Gastrocnemius medialis (tissue), 4 donors: Measurements from ENCODE around the gene PTH2R. TPM values are rescaled to one million over a fixed set of nuclear protein-coding genes. Genes with fewer than 3 reads are reported as not detected.
"Not testable (repeated sequence)": the region's sequence is repeated elsewhere in the genome, so short reads cannot be mapped to it uniquely, and the experiment has no call there.

Source experiments
- ATAC-seq, 2 donors: fragments of 150-250 bp; one replicate each; pipeline ENCODE4 v1.9.1; 2016
- DNase-seq, 2 donors: peaks; one replicate each; pipeline ENCODE4 v3.0.0-alpha.2; 2019
- H3K27ac ChIP-seq, 4 donors: fragments of 200-600 bp; sonication (generic); 1 replicate in 1 of 4; 2 replicates in 3 of 4; pipeline ENCODE4 v1.5.1; 2016 to 2018; ENCODE audit warnings: mild to moderate bottlenecking in 2 of 4, moderate library complexity in 1 of 4
- H3K27me3 ChIP-seq, 3 donors: fragments of 200-600 bp; sonication (generic) in 2 of 3; 1 replicate in 1 of 3; 2 replicates in 2 of 3; pipeline versions ENCODE4 v1.5.1 to v1.6.0; 2016 to 2019; ENCODE audit warnings: mild to moderate bottlenecking in 1 of 3, moderate library complexity in 1 of 3
- H3K36me3 ChIP-seq, 2 donors: fragments of 200-600 bp; sonication (generic) in 1 of 2; one replicate each; pipeline ENCODE4 v1.5.1; 2017 to 2018
- H3K4me1 ChIP-seq, 2 donors: fragments of 200-600 bp; sonication (generic) in 1 of 2; one replicate each; pipeline ENCODE4 v1.5.1; 2016 to 2017; ENCODE audit warnings: mild to moderate bottlenecking in 2 of 2
- H3K4me3 ChIP-seq, 4 donors: fragments of 200-600 bp; sonication (generic) in 3 of 4; 1 replicate in 1 of 4; 2 replicates in 3 of 4; pipeline ENCODE4 v1.5.1; 2016 to 2019; ENCODE audit warnings: mild to moderate bottlenecking in 2 of 4
- H3K9me3 ChIP-seq, 3 donors: fragments of 200-600 bp; sonication (generic) in 2 of 3; 1 replicate in 1 of 3; 2 replicates in 2 of 3; pipeline ENCODE4 v1.5.1; 2016 to 2019
- POLR2A ChIP-seq, 2 donors: fragments of 450-650 bp; IDR thresholded peaks; one replicate each; pipeline ENCODE4 v1.6.1; 2017; ENCODE audit warnings: antibody characterized with exemption in 2 of 2, mild to moderate bottlenecking in 2 of 2, moderate library complexity in 2 of 2
- in situ Hi-C, 4 donors: fragments of 200-750 bp; cut with MboI; loops; one replicate each; pipeline versions ENCODE4 v1.15.0 to v1.8.0; 2017; ENCODE audit warnings: low sequenced_read_pairs in 4 of 4
- intact Hi-C: fragments of 100-400 bp; cut with DNase I; formaldehyde crosslinking; loops from one replicate; pipeline ENCODE4 v1.15.1; 2023; ENCODE audit warnings: low total_unique reads
- total RNA-seq, 4 donors: library from RNA; depleted of rRNA; stranded (reverse); fragments of >200 nt; gene quantifications; one replicate each; pipeline versions ENCODE4 v1.1.0 to v1.2.3, GENCODE V29; 2016
- TF ChIP-seq, protein P1 (sequence below), 5 experiments: fragments of 450-650 bp in 3 of 5; fragments of 200-600 bp in 2 of 5; sonication (generic) in 2 of 5; IDR thresholded peaks in 4 of 5; conservative IDR thresholded peaks in 1 of 5; 1 replicate in 4 of 5; 2 replicates in 1 of 5; pipeline ENCODE4 v1.5.1; 2016 to 2019; ENCODE audit warnings: antibody characterized with exemption in 5 of 5, mild to moderate bottlenecking in 3 of 5, moderate library complexity in 3 of 5

The PTH2R gene
- total RNA-seq, 4 donors from 2014 or later = not detected

DNA sequence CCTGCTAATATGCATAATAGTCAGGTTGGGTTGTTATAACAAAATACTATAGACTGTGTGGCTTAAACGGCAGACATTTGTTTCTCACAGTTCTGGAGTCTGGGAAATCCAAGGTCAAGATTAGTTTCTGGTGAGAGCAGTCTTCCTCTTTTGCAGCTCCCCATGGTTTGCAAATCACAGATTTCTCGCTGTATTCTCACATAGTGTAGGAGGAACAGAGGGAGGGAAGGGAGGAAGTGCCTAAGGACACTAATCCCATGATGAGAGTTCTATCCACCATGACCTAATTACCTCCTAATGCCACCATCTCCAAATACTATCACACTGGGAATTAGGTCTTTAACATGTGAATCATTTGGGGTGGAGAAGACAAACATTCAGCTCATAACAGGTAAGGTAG is 20.1 kb upstream of the PTH2R start:
- H3K36me3 ChIP-seq = no peaks in the 10 kb centered on the region
- TF ChIP-seq, protein P1, sequence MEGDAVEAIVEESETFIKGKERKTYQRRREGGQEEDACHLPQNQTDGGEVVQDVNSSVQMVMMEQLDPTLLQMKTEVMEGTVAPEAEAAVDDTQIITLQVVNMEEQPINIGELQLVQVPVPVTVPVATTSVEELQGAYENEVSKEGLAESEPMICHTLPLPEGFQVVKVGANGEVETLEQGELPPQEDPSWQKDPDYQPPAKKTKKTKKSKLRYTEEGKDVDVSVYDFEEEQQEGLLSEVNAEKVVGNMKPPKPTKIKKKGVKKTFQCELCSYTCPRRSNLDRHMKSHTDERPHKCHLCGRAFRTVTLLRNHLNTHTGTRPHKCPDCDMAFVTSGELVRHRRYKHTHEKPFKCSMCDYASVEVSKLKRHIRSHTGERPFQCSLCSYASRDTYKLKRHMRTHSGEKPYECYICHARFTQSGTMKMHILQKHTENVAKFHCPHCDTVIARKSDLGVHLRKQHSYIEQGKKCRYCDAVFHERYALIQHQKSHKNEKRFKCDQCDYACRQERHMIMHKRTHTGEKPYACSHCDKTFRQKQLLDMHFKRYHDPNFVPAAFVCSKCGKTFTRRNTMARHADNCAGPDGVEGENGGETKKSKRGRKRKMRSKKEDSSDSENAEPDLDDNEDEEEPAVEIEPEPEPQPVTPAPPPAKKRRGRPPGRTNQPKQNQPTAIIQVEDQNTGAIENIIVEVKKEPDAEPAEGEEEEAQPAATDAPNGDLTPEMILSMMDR (IDR thresholded peaks at IDR 0.05 in 4 of 5, conservative IDR thresholded peaks at IDR 0.05 in 1 of 5) = no peak
- no peak for TF ChIP-seq POLR2A (IDR thresholded peaks at IDR 0.05)
- no peaks in the 10 kb centered on the region for H3K27me3 ChIP-seq
- no peak for DNase-seq
- no peak for ATAC-seq
- no peak overlapping the region for H3K4me3 ChIP-seq
- in situ Hi-C loops = no loop called here
- intact Hi-C loops = no loop called here
- no peaks in the 10 kb centered on the region for H3K9me3 ChIP-seq
- no peak overlapping the region for H3K27ac ChIP-seq
- H3K4me1 ChIP-seq = no peaks in the 10 kb centered on the region

DNA sequence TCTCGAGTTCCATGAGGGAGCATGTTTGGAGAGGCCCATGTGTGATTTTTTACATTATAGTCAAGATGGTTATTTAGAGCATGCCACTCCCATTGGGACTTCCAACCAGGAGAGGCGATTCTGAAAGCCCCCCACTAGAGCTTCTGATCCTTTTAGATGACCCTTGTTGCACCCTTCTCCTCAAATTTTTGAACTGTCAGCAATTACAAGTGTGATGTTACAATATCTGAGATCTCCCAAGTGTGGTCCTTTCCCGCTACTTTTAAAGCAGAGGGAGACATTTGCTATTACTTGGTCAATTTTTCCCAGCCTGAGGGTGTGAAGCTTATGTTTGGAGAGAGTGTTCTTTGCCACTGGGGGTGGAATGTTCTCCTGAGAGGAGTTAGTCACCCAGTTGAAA is 16.7 kb upstream of the PTH2R start:
- ATAC-seq (no peak), DNase-seq (no peak)
- H3K4me3 ChIP-seq = no peak overlapping the region
- no peak overlapping the region for H3K27ac ChIP-seq
- H3K36me3 ChIP-seq = no peaks in the 10 kb centered on the region
- no peak for TF ChIP-seq POLR2A (IDR thresholded peaks at IDR 0.05)
- TF ChIP-seq, protein P1 (IDR thresholded peaks at IDR 0.05 in 4 of 5, conservative IDR thresholded peaks at IDR 0.05 in 1 of 5) = no peak
- peaks cover 0 to 9% (median 0%) of the 10 kb centered on the region in 3 donors for H3K9me3 ChIP-seq
- H3K4me1 ChIP-seq = no peaks in the 10 kb centered on the region
- in situ Hi-C loops (no loop called here), intact Hi-C loops (no loop called here)
- H3K27me3 ChIP-seq = no peaks in the 10 kb centered on the region

DNA sequence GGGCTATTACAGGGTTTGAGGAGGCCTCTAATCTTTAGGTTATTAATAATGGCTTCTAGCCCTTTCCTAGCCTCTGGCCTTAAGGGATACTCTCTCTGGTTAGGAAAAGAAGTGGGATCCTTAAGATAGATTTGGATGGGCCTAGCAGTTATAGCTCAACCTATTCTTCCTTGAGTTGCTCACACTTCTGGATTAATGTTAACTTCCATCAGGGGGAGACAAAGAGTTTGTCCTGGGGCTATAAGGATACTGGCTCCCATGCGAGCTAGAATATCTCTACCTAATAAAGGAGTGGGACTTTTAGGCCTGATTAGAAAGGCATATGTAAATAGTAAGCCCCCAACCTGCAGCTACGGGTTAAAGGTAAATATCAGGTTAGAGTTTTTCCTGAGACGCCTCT is 14.3 kb upstream of the PTH2R start:
- DNase-seq = no peak
- no peaks in the 10 kb centered on the region for H3K4me1 ChIP-seq
- in situ Hi-C loops (no loop called here), intact Hi-C loops (no loop called here)
- H3K4me3 ChIP-seq = no peak overlapping the region
- H3K9me3 ChIP-seq = peaks cover 0 to 9% (median 0%) of the 10 kb centered on the region in 3 donors
- H3K36me3 ChIP-seq = no peaks in the 10 kb centered on the region
- no peak for ATAC-seq
- H3K27me3 ChIP-seq = no peaks in the 10 kb centered on the region
- TF ChIP-seq, protein P1 (IDR thresholded peaks at IDR 0.05 in 4 of 5, conservative IDR thresholded peaks at IDR 0.05 in 1 of 5) = no peak
- no peak for TF ChIP-seq POLR2A (IDR thresholded peaks at IDR 0.05)
- H3K27ac ChIP-seq = no peak overlapping the region

DNA sequence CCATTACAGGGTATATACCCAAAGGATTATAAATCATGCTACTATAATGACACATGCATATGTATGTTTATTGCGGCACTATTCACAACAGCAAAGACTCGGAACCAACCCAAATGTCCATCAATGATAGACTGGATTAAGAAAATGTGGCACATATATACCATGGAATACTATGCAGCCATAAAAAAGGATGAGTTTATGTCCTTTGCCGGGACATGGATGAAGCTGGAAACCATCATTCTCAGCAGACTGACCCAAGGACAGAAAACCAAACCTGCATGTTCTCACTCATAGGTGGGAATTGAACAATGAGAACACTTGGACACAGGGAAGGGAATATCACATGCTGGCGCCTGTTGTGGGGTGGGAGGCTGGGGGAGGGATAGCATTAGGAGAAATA is 9.8 kb upstream of the PTH2R start:
- H3K27me3 ChIP-seq, DNase-seq, ATAC-seq, H3K4me1 ChIP-seq, H3K27ac ChIP-seq, H3K4me3 ChIP-seq, intact Hi-C loops, H3K9me3 ChIP-seq, in situ Hi-C loops, H3K36me3 ChIP-seq: not testable (repeated sequence)

DNA sequence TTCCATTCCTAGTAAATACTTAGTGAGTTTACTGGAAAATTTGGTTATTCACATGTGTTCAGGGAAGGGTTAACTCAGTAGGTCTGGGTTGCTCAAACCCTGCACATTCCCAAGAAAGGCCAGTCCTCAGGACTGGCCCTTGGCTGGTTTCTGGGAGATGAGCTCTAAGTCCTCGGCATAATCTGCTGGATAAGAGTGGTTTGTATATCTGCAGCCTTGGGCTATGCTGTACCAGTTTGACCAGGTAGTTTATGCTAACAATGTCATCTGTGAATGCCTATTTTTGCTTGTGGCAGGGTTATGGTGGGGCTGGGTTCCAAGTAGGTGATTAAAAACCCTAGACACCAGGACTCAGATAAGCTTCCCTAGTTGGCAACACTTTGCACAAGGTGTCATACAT is 7.4 kb upstream of the PTH2R start:
- intact Hi-C loops = no loop called here
- Histone ChIP-seq H3K27me3 (no peaks in the 10 kb centered on the region), H3K36me3 (no peaks in the 10 kb centered on the region), H3K4me1 (no peaks in the 10 kb centered on the region), H3K9me3 (peaks cover 0 to 4% (median 0%) of the 10 kb centered on the region in 3 donors), H3K27ac (no peak overlapping the region), H3K4me3 (no peak overlapping the region)
- DNase-seq = no peak
- in situ Hi-C loops = no loop called here
- ATAC-seq = no peak
- TF ChIP-seq POLR2A (IDR thresholded peaks at IDR 0.05) = no peak
- TF ChIP-seq, protein P1 (IDR thresholded peaks at IDR 0.05 in 4 of 5, conservative IDR thresholded peaks at IDR 0.05 in 1 of 5) = no peak
